Fibroblast of mammary gland (primary cell): ENCODE measurements around the gene SLC22A2.

Source experiments
- DNase-seq: peaks from one replicate; pipeline ENCODE4 v3.0.0-alpha.2; 2010; ENCODE audit warnings: low read depth
- H3K4me3 ChIP-seq: 2 replicates; pipeline ENCODE4 v1.5.1; 2011; ENCODE audit warnings: low read depth, mild to moderate bottlenecking, low read length, moderate library complexity; ENCODE audit not compliant: control insufficient read depth
- TF ChIP-seq, protein P1 (sequence below): conservative IDR thresholded peaks from 2 replicates; pipeline ENCODE4 v1.5.1; 2011; ENCODE audit warnings: low read depth, low read length, inconsistent platforms; ENCODE audit not compliant: control insufficient read depth, insufficient read depth

Gene SLC22A2

DNA sequence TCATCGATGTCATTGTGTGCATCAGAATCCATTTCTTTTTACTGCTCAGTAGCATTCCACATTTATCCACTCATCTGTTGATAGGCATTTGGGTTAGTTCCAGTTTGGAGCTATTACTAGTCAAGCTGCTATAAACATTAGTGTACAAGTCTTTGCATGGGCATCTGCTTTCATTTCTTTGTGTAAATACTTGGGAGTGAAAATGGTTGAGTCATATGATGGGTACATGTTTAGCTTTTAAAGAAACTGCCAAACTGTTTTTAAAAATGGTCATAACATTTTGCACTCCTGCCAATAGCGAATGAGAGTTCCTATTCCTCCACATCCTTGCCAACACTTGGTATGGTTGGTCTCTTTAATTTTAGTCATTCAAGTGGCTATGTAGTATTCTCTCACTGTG lies 21.2 kb upstream of the SLC22A2 start:
- H3K4me3 ChIP-seq: no peak overlapping the region
- peak; percentile 60 for DNase-seq
- TF ChIP-seq, protein P1, sequence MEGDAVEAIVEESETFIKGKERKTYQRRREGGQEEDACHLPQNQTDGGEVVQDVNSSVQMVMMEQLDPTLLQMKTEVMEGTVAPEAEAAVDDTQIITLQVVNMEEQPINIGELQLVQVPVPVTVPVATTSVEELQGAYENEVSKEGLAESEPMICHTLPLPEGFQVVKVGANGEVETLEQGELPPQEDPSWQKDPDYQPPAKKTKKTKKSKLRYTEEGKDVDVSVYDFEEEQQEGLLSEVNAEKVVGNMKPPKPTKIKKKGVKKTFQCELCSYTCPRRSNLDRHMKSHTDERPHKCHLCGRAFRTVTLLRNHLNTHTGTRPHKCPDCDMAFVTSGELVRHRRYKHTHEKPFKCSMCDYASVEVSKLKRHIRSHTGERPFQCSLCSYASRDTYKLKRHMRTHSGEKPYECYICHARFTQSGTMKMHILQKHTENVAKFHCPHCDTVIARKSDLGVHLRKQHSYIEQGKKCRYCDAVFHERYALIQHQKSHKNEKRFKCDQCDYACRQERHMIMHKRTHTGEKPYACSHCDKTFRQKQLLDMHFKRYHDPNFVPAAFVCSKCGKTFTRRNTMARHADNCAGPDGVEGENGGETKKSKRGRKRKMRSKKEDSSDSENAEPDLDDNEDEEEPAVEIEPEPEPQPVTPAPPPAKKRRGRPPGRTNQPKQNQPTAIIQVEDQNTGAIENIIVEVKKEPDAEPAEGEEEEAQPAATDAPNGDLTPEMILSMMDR: no peak

DNA sequence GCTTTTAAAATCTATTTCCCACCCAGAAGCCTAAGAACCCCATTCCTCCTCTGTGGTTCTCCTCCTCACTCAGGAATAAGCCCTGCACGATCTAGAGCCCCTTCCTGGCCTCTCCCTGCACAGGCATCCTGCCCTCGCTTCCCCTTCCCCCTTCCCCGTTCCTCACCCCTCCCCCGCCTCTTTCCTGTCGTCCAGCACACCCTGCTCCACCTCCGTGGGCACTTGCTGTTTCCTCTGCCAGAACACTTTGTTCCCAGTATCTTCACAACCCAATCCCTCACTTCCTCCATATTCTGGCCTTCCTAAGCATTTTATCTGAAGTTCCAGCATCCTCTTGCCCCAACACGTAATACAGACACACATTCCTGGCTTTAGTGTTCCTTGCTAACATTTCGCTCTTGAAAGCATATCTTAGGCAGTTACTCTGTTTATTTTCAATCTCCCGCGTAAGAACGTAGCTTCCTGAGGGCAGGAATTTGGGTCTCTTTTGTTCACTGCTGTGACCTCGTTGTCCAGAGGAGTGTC lies 20.2 kb upstream of the SLC22A2 start:
- no peak for DNase-seq
- H3K4me3 ChIP-seq: no peak overlapping the region
- TF ChIP-seq, protein P1: no peak

DNA sequence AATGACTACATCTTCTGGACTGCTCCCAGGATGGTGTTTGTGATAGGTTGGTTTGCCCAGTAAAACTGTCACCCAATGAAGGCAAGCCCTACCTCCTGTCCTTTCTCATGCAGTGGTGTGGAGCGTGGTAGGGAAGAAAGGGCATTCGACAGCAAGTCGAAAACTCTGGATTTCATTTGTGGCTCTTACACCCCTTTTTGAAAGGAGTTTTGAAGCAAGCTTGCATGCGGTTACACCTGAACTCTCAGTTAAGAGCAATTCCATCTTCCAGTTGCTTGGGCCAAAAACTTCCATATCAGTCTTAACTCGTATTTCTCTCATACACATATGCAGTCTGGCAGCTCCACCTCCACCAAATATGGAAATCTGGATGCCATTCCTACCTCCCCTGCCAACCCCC lies 19.7 kb upstream of the SLC22A2 start:
- no peak overlapping the region for H3K4me3 ChIP-seq
- TF ChIP-seq, protein P1: no peak

DNA sequence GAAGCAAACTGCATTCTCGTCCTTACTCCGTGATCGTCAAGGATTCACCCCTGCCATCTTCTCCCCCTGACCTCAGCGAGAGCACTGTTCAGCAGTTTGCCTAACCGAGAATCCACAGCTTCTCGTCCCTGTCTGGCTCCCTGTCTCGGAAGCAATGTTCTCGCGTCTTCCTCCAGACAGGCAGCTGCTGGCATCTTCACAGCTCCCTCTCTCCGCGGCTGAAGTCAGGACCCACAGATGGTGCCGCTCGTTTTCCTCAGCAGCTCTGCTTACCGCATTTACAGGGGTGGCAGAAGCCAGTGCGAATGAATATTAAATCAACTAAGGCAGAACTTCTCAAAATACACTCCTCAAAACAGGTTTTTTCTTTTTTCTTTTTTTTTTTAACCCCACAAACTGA lies 18.9 kb upstream of the SLC22A2 start:
- DNase-seq: no peak
- H3K4me3 ChIP-seq: no peak overlapping the region
- TF ChIP-seq, protein P1: no peak

More for the DNA sequence above, 19.7 kb upstream of the SLC22A2 start:
- DNase-seq: no peak

DNA sequence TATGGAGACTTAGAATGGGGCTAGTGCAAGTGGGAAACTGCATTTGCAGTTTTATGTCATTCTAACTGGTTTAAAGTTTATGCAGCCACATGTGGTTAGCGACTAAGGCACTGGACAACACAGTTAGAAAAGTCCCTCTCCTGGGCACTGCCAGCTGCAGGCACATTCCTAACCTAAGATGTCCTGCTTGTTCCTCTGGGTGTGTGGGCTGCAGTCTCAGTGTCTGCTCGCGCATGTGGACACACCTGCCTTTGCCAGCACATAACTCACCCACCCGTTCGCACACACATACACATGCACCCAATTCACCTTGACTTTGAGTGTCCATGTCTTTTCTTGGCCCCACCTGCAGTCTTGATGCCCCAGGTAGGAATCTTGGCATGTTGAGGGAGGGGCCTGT lies 18.5 kb upstream of the SLC22A2 start:
- DNase-seq: no peak
- TF ChIP-seq, protein P1: no peak
- H3K4me3 ChIP-seq: no peak overlapping the region

DNA sequence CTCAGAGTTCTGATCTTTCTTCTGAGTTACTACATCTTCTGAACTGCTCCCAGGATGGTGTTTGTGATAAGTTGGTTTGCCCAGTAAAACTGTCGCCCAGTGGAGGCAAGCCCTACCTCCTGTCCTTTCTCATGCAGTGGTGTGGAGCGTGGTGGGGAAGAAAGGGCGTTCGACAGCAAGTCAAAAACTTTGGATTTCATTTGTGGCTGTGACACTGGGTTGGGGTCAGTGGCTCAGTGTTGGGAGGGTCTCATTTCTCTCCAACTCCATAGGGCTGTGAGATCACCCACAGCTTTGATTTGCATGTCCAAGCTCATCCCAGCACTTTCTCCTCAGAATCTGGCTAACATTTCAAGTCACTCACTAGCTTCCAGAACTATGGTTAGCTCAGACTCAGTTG lies 17.5 kb upstream of the SLC22A2 start:
- TF ChIP-seq, protein P1: no peak
- DNase-seq: no peak
- no peak overlapping the region for H3K4me3 ChIP-seq

DNA sequence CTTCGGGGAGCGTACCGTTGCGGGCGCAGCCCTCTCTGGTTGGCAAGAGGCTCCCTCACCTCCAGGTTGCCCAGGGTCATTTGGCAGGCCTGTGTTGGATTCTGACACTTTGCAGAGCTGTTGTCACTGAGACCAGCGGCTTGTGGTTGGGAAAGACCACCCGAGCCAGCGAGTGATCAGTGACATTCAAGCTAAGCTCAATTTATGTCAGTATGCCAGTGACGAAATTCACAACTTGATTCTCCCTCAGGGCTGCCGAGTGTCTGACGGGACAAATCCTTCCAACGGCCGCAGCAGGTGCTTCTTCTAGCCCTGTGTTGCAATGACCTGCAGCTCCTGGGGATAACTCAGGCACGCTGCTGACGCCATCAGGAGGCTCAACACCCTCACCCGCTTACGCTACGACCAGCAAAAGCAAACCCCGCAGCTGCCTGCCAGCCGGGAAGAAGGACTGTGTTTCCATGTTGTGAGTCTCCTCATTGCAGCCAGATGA lies 16.9 kb upstream of the SLC22A2 start:
- DNase-seq: no peak
- TF ChIP-seq, protein P1: no peak
- H3K4me3 ChIP-seq: no peak overlapping the region
